Measurements from ENCODE around the gene SLC37A3.

DNA sequence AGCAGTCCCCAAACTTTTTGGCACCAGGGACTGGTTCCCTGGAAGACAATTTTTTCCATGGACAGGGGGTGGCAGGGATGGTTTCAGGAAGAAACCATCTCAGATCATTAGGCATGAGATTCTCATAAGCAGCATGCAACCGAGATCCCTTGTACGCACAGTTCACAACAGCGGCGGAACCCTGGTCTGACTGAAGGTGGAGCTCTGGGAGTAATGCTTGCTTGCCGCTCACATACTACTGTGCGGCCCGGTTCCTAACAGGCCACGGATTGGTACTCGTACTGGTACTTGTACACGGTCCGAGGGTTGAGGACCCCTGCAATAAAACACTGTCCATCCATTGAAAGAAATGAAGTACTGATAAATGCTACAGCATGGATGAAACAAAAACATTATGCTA, 48.1 kb upstream of the SLC37A3 start:
- TF ChIP-seq EP300 (IDR thresholded peaks at IDR 0.05) (no peak), ZSCAN20 (CRISPR knock-in tag; IDR thresholded peaks at IDR 0.05) (no peak), RNF2 (IDR thresholded peaks at IDR 0.05; ENCODE audit: borderline replicate concordance, low read depth) (no peak), ZC3H11A (IDR thresholded peaks at IDR 0.05) (no peak), CBX8 (IDR thresholded peaks at IDR 0.05) (no peak), JUN (IDR thresholded peaks at IDR 0.05) (no peak), SMC3 (IDR thresholded peaks at IDR 0.05) (no peak)
- TF ChIP-seq, protein P1, sequence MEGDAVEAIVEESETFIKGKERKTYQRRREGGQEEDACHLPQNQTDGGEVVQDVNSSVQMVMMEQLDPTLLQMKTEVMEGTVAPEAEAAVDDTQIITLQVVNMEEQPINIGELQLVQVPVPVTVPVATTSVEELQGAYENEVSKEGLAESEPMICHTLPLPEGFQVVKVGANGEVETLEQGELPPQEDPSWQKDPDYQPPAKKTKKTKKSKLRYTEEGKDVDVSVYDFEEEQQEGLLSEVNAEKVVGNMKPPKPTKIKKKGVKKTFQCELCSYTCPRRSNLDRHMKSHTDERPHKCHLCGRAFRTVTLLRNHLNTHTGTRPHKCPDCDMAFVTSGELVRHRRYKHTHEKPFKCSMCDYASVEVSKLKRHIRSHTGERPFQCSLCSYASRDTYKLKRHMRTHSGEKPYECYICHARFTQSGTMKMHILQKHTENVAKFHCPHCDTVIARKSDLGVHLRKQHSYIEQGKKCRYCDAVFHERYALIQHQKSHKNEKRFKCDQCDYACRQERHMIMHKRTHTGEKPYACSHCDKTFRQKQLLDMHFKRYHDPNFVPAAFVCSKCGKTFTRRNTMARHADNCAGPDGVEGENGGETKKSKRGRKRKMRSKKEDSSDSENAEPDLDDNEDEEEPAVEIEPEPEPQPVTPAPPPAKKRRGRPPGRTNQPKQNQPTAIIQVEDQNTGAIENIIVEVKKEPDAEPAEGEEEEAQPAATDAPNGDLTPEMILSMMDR (IDR thresholded peaks at IDR 0.05): no peak
- TF ChIP-seq, protein P2, sequence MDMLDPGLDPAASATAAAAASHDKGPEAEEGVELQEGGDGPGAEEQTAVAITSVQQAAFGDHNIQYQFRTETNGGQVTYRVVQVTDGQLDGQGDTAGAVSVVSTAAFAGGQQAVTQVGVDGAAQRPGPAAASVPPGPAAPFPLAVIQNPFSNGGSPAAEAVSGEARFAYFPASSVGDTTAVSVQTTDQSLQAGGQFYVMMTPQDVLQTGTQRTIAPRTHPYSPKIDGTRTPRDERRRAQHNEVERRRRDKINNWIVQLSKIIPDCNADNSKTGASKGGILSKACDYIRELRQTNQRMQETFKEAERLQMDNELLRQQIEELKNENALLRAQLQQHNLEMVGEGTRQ (IDR thresholded peaks at IDR 0.05): no peak
- TF ChIP-seq, protein P3, sequence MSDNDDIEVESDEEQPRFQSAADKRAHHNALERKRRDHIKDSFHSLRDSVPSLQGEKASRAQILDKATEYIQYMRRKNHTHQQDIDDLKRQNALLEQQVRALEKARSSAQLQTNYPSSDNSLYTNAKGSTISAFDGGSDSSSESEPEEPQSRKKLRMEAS (IDR thresholded peaks at IDR 0.05): no peak
